ENCODE results near the gene NFRKB. TPM values are rescaled to one million over a fixed set of nuclear protein-coding genes. Genes with fewer than 3 reads are reported as not detected.

The NFRKB gene
- total RNA-seq, 1 experiment from 2014 or later: 27.4 TPM

GRCh38 chr11:129861702-129862522 is 33.5 kb downstream of the NFRKB start:
- peaks cover 15 to 16% of the 10 kb centered on the region in 2 experiments for H3K4me1 ChIP-seq (ENCODE audit: control insufficient read depth in 1 of 2, insufficient read depth in 2 of 2, low read length in 2 of 2)
- intact Hi-C loops (cut with micrococcal nuclease): no loop called here
- H4K20me1 ChIP-seq (ENCODE audit: insufficient read depth): no peaks in the 10 kb centered on the region
- H3K4me3 ChIP-seq (replicated peaks in 1 of 2; ENCODE audit: low read depth in 1 of 2, low read length in 2 of 2): peak overlapping the region in 1 of 2 experiments; percentile 18; a peak in 1 of 4 replicates
- H3K36me3 ChIP-seq (ENCODE audit: control insufficient read depth in 1 of 2, insufficient read depth in 2 of 2, low read length in 2 of 2): peaks cover 16 to 26% of the 10 kb centered on the region in 2 experiments
- peak overlapping the region; percentile 30 for H3K9ac ChIP-seq (ENCODE audit: low read length)
- H3K9me3 ChIP-seq (ENCODE audit: control insufficient read depth in 1 of 2, insufficient read depth in 1 of 2, low read depth in 1 of 2, low read length in 2 of 2): no peaks in the 10 kb centered on the region
- ChIA-PET POLR2A (no interaction called here), CTCF (no interaction called here), RAD21 (ENCODE audit: low non-redundant PET in 1 of 2, low total read pairs in 2 of 2, uncharacterized antibody in 2 of 2, unreplicated experiment in 2 of 2) (no interaction called here)
- H3K4me2 ChIP-seq (ENCODE audit: low read length): peak overlapping the region; percentile 71
- TSS peak; percentile 33 for BruUV-seq (replicated peaks)
- no peak for TF ChIP-seq POLR2AphosphoS5 (IDR thresholded peaks at IDR 0.05; ENCODE audit: low read depth, low read length)
- peak; percentile 37; the same call in 1 of the 2 replicates for TF ChIP-seq FOSL1 (IDR thresholded peaks at IDR 0.05; ENCODE audit: low read depth)
- peak; percentile 49; the same call in 1 of the 2 replicates for TF ChIP-seq JUND (IDR thresholded peaks at IDR 0.05)
- H2AFZ ChIP-seq (ENCODE audit: low read depth, low read length, poor library complexity, severe bottlenecking): no peak overlapping the region
- H3K9me2 ChIP-seq (ENCODE audit: insufficient read depth): no peaks in the 10 kb centered on the region
- H3K27ac ChIP-seq (ENCODE audit: low read depth, low read length): peak overlapping the region; percentile 73
- H3K79me2 ChIP-seq (ENCODE audit: insufficient read depth, low read length): no peaks in the 10 kb centered on the region
- H3K27me3 ChIP-seq (ENCODE audit: insufficient read depth, low read length): no peaks in the 10 kb centered on the region
- ATAC-seq (peak; percentile 94), DNase-seq (ENCODE audit: low read depth, low spot score) (peak; percentile 61)

GRCh38 chr11:129856036-129856435 is 39.3 kb downstream of the NFRKB start:
- no peak overlapping the region for H3K4me2 ChIP-seq (ENCODE audit: low read length)
- DNase-seq (ENCODE audit: low read depth, low spot score) (no peak), ATAC-seq (no peak)
- H3K27ac ChIP-seq (ENCODE audit: low read depth, low read length): no peak overlapping the region
- H3K9me2 ChIP-seq (ENCODE audit: insufficient read depth): no peaks in the 10 kb centered on the region
- BruUV-seq (replicated peaks): no TSS peak
- ChIA-PET POLR2A (no interaction called here), RAD21 (ENCODE audit: low non-redundant PET in 1 of 2, low total read pairs in 2 of 2, uncharacterized antibody in 2 of 2, unreplicated experiment in 2 of 2) (no interaction called here), CTCF (no interaction called here)
- H3K79me2 ChIP-seq (ENCODE audit: insufficient read depth, low read length): no peaks in the 10 kb centered on the region
- no peak overlapping the region for H2AFZ ChIP-seq (ENCODE audit: low read depth, low read length, poor library complexity, severe bottlenecking)
- no peak overlapping the region for H3K9ac ChIP-seq (ENCODE audit: low read length)
- peaks cover 0 to 5% of the 10 kb centered on the region in 2 experiments; a peak in 2 of 4 replicates for H3K36me3 ChIP-seq (ENCODE audit: control insufficient read depth in 1 of 2, insufficient read depth in 2 of 2, low read length in 2 of 2)
- no peaks in the 10 kb centered on the region for H3K27me3 ChIP-seq (ENCODE audit: insufficient read depth, low read length)
- peaks cover 1 to 2% of the 10 kb centered on the region in 2 experiments for H3K4me1 ChIP-seq (ENCODE audit: control insufficient read depth in 1 of 2, insufficient read depth in 2 of 2, low read length in 2 of 2)
- H3K9me3 ChIP-seq (ENCODE audit: control insufficient read depth in 1 of 2, insufficient read depth in 1 of 2, low read depth in 1 of 2, low read length in 2 of 2): no peaks in the 10 kb centered on the region
- H4K20me1 ChIP-seq (ENCODE audit: insufficient read depth): no peaks in the 10 kb centered on the region
- intact Hi-C loops (cut with micrococcal nuclease): no loop called here
- no peak overlapping the region for H3K4me3 ChIP-seq (replicated peaks in 1 of 2; ENCODE audit: low read depth in 1 of 2, low read length in 2 of 2)
- TF ChIP-seq EZH2 (IDR thresholded peaks at IDR 0.05) (no peak), POLR2AphosphoS5 (IDR thresholded peaks at IDR 0.05; ENCODE audit: low read depth, low read length) (no peak), ZNF274 (IDR thresholded peaks at IDR 0.05; ENCODE audit: low read depth, low read length) (no peak), RAD21 (IDR thresholded peaks at IDR 0.05; ENCODE audit: low read depth) (no peak), SRF (IDR thresholded peaks at IDR 0.05; ENCODE audit: low read depth) (no peak), REST (IDR thresholded peaks at IDR 0.05; ENCODE audit: low read depth) (no peak), ELF1 (IDR thresholded peaks at IDR 0.05; ENCODE audit: borderline replicate concordance, low read depth) (no peak), SP1 (IDR thresholded peaks at IDR 0.05; ENCODE audit: low read depth) (no peak), POLR2A (IDR thresholded peaks at IDR 0.05; ENCODE audit: borderline replicate concordance, extremely low read depth, insufficient read depth, insufficient read length) (no peak), ZFX (IDR thresholded peaks at IDR 0.05) (no peak), CEBPB (IDR thresholded peaks at IDR 0.05; ENCODE audit: low read depth) (no peak), CBX3 (IDR thresholded peaks at IDR 0.05; ENCODE audit: low read depth) (no peak), FOSL1 (IDR thresholded peaks at IDR 0.05; ENCODE audit: low read depth) (no peak), SIN3A (IDR thresholded peaks at IDR 0.05; ENCODE audit: low read depth) (no peak), TCF7L2 (IDR thresholded peaks at IDR 0.05; ENCODE audit: borderline replicate concordance, extremely low read depth, insufficient read depth, insufficient read length) (no peak), EGR1 (IDR thresholded peaks at IDR 0.05; ENCODE audit: low read depth) (no peak), EZH2phosphoT487 (IDR thresholded peaks at IDR 0.05; ENCODE audit: borderline replicate concordance) (no peak)
- TF ChIP-seq, protein P1, sequence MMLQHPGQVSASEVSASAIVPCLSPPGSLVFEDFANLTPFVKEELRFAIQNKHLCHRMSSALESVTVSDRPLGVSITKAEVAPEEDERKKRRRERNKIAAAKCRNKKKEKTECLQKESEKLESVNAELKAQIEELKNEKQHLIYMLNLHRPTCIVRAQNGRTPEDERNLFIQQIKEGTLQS (IDR thresholded peaks at IDR 0.05): no peak
